ENCODE results near the gene ARID1B.

Gene ARID1B

GRCh38 chr6:156999762-157000161 is 222.6 kb downstream of the ARID1B start:
- no peak overlapping the region for H3K9ac ChIP-seq (ENCODE audit: low read depth, low read length)
- no peaks in the 10 kb centered on the region for H3K9me3 ChIP-seq (ENCODE audit: control insufficient read depth, insufficient read depth, low read length)
- H3K36me3 ChIP-seq (ENCODE audit: insufficient read depth, low read length): no peaks in the 10 kb centered on the region
- H3K4me1 ChIP-seq (ENCODE audit: insufficient read depth, low read length): peaks cover 27% of the 10 kb centered on the region

GRCh38 chr6:157001716-157002115 is 224.5 kb downstream of the ARID1B start:
- Histone ChIP-seq H3K4me1 (ENCODE audit: insufficient read depth, low read length) (peaks cover 32% of the 10 kb centered on the region), H3K36me3 (ENCODE audit: insufficient read depth, low read length) (no peaks in the 10 kb centered on the region), H3K9me3 (ENCODE audit: control insufficient read depth, insufficient read depth, low read length) (no peaks in the 10 kb centered on the region), H3K9ac (ENCODE audit: low read depth, low read length) (no peak overlapping the region; the same call in 1 of the 2 replicates)

GRCh38 chr6:157002774-157003173 is 225.6 kb downstream of the ARID1B start:
- no peaks in the 10 kb centered on the region for H3K36me3 ChIP-seq (ENCODE audit: insufficient read depth, low read length)
- no peak overlapping the region for H3K9ac ChIP-seq (ENCODE audit: low read depth, low read length)
- peaks cover 32% of the 10 kb centered on the region for H3K4me1 ChIP-seq (ENCODE audit: insufficient read depth, low read length)
- no peaks in the 10 kb centered on the region for H3K9me3 ChIP-seq (ENCODE audit: control insufficient read depth, insufficient read depth, low read length)

GRCh38 chr6:157005940-157006339 is 228.8 kb downstream of the ARID1B start:
- H3K4me1 ChIP-seq (ENCODE audit: insufficient read depth, low read length): peaks cover 34% of the 10 kb centered on the region

GRCh38 chr6:157008568-157008967 is 231.4 kb downstream of the ARID1B start:
- Histone ChIP-seq H3K36me3 (ENCODE audit: insufficient read depth, low read length) (no peaks in the 10 kb centered on the region), H3K9ac (ENCODE audit: low read depth, low read length) (no peak overlapping the region), H3K9me3 (ENCODE audit: control insufficient read depth, insufficient read depth, low read length) (no peaks in the 10 kb centered on the region), H3K4me1 (ENCODE audit: insufficient read depth, low read length) (peaks cover 16% of the 10 kb centered on the region)

More at GRCh38 chr6:157005940-157006339, 228.8 kb downstream of the ARID1B start:
- Histone ChIP-seq H3K36me3 (ENCODE audit: insufficient read depth, low read length) (no peaks in the 10 kb centered on the region), H3K9ac (ENCODE audit: low read depth, low read length) (no peak overlapping the region), H3K9me3 (ENCODE audit: control insufficient read depth, insufficient read depth, low read length) (no peaks in the 10 kb centered on the region)

DNA sequence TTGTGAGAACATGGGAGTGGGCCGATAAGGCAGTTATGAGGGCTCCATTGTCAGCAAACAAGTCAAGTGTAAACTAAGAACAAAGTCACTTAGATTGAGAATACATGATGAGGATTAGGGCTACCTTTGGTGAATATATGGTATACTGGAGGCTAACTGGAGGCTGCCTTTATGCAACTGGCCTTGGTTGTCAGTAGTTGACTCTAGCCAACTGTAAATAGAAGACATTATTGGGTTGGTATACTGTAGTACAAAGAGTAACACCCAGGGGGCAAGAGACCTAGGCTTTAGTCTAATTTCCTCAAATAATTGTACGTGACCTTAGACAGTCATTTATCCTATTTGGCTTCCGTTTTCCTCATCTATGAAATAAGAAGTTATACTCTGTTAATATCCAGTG is 235.2 kb downstream of the ARID1B start:
- Histone ChIP-seq H3K9me3 (ENCODE audit: control insufficient read depth, insufficient read depth, low read length) (no peaks in the 10 kb centered on the region), H3K9ac (ENCODE audit: low read depth, low read length) (no peak overlapping the region), H3K4me1 (ENCODE audit: insufficient read depth, low read length) (peaks cover 16% of the 10 kb centered on the region), H3K36me3 (ENCODE audit: insufficient read depth, low read length) (no peaks in the 10 kb centered on the region)

DNA sequence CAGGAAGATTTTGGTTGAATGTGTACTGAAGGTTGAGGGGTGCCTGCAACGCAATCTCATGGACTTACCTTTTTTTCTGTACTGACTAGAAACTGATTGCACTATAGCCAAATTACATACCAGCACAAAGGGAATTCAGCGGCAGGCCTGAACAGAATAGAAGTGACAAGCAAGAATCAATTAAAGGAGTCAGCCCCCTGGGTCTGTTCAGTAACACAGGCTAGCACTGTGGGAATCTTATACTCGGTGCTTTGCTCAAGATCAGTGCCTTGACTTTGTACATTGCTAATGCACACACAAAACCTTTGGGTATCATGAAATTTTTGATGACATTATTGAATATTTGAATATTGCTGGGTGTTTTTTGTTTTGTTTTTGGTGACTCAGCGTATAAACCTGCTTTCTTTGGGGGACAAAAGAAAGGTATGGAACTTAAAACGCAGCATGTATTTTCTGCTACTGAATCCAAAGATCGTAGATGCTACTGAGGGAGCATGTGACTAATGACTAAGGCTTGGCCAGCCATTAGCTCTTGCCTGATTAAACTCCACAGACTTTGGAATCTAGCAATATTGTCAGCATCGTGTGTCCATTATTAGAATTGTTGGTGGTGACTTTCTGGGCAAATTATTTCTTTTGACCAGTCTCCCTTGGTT is 236.6 kb downstream of the ARID1B start:
- no peaks in the 10 kb centered on the region for H3K36me3 ChIP-seq (ENCODE audit: insufficient read depth, low read length)
- no peak overlapping the region for H3K9ac ChIP-seq (ENCODE audit: low read depth, low read length)
- no peaks in the 10 kb centered on the region for H3K9me3 ChIP-seq (ENCODE audit: control insufficient read depth, insufficient read depth, low read length)
- H3K4me1 ChIP-seq (ENCODE audit: insufficient read depth, low read length): peaks cover 10% of the 10 kb centered on the region

DNA sequence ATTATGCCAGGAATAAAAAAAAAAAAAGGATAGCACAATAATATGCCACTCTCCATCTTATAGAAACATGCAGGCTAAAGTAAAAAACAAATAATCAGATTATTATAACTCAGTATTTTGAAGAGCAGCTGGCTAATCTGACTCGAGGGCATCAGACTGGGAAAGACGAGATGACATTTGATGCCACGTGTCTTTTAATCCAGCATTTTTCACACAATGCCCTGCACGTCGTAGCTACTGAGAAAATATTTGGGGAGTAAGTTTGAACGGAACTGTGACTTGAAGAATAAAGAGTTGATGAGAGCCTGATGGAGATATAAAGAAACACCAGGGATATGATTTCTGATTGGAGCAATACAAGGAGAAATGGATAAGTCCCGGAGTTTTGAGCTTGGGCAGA is 237.7 kb downstream of the ARID1B start:
- H3K4me1 ChIP-seq (ENCODE audit: insufficient read depth, low read length): peaks cover 20% of the 10 kb centered on the region
- no peak overlapping the region for H3K9ac ChIP-seq (ENCODE audit: low read depth, low read length)
- no peaks in the 10 kb centered on the region for H3K36me3 ChIP-seq (ENCODE audit: insufficient read depth, low read length)
- no peaks in the 10 kb centered on the region for H3K9me3 ChIP-seq (ENCODE audit: control insufficient read depth, insufficient read depth, low read length)

DNA sequence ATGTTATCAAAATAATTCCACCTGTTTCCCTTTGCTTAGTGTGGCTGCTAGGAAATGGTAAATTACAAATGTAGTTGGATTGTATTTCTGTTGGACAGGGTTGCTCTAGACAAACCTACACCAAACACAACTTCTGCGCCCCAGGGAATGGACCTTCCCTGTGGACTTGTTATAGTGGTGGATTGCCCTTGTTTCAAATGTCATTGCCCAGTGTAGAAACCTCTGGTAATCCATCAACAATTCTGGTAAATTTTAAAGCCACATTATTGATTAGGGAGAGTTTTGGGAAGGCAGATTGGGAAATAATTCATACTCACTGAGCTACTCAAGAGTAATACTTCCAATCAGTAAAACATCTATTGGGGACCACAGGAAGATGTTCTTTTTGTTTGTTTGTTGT is 239.8 kb downstream of the ARID1B start:
- H3K9ac ChIP-seq (ENCODE audit: low read depth, low read length): no peak overlapping the region
- H3K4me1 ChIP-seq (ENCODE audit: insufficient read depth, low read length): peaks cover 20% of the 10 kb centered on the region
- no peaks in the 10 kb centered on the region for H3K9me3 ChIP-seq (ENCODE audit: control insufficient read depth, insufficient read depth, low read length)
- no peaks in the 10 kb centered on the region for H3K36me3 ChIP-seq (ENCODE audit: insufficient read depth, low read length)

DNA sequence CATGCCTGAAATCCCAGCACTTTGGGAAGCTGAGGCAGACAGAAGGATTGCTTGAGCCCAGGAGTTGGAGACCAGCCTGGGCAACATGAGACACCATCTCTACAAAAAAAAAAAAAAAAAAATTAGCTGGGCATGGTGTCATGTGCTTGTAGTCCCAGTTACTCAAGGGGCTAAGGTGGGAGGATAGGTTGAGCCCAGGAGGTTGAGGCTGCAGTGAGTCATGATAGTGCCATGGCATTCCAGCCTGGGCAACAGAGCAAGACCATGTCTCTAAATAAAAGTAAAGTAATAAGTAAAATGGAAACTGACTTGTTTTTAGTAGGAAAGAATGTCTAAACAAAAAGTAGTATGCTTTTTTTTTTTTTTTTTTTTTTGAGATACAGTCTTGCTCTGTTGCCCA is 240.7 kb downstream of the ARID1B start:
- peaks cover 20% of the 10 kb centered on the region for H3K4me1 ChIP-seq (ENCODE audit: insufficient read depth, low read length)
- H3K36me3 ChIP-seq (ENCODE audit: insufficient read depth, low read length): no peaks in the 10 kb centered on the region
- no peak overlapping the region for H3K9ac ChIP-seq (ENCODE audit: low read depth, low read length)
- no peaks in the 10 kb centered on the region for H3K9me3 ChIP-seq (ENCODE audit: control insufficient read depth, insufficient read depth, low read length)

DNA sequence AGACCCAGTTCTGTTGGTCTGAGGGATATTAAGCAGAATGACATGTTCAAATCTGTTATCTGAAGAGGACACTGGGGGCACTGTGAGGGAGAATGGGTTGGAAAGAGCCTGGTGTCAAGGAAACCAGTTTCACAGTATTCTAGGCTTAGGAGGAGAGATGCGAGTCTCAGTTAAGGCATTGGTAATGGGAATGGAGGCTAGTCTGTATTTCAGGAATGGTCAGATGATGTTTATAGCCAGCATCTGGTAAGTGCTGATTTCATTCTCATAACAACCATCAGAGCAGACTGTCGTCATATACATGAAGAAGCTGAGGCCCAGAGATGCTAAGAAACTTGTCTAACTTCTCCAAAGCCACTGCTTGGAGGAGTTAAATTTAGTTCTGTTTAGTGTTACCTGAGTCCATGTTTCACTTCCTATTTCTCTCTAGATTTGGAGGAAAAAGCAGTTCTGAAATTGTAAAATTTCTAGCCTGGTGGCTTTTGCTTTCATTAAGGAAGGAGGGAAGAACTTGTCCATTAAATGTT is 242.0 kb downstream of the ARID1B start:
- H3K36me3 ChIP-seq (ENCODE audit: insufficient read depth, low read length): no peaks in the 10 kb centered on the region
- H3K9me3 ChIP-seq (ENCODE audit: control insufficient read depth, insufficient read depth, low read length): no peaks in the 10 kb centered on the region
- peaks cover 10% of the 10 kb centered on the region; the same call in 1 of the 2 replicates for H3K4me1 ChIP-seq (ENCODE audit: insufficient read depth, low read length)
- H3K9ac ChIP-seq (ENCODE audit: low read depth, low read length): no peak overlapping the region

DNA sequence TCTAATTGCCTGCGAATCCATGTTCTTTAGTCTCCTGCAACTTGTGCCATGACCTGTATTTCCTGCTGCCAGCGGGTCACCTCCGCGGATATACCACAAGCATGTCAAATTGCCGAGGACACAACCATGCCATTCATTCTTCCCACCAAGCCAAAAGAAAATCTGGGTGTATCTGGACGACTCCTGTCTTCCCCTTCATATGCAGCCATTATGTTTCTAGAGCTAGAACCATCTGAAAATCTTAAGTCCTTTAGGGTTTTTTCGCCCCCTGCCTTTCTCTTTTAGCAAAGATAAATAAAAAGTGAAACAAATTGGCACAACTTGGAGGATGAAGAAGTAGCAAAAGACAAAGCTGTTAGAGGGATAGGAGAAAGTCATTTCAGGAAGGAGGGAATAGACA is 242.6 kb downstream of the ARID1B start:
- Histone ChIP-seq H3K9ac (ENCODE audit: low read depth, low read length) (no peak overlapping the region), H3K9me3 (ENCODE audit: control insufficient read depth, insufficient read depth, low read length) (no peaks in the 10 kb centered on the region), H3K36me3 (ENCODE audit: insufficient read depth, low read length) (no peaks in the 10 kb centered on the region), H3K4me1 (ENCODE audit: insufficient read depth, low read length) (peaks cover 10% of the 10 kb centered on the region; the same call in 1 of the 2 replicates)

DNA sequence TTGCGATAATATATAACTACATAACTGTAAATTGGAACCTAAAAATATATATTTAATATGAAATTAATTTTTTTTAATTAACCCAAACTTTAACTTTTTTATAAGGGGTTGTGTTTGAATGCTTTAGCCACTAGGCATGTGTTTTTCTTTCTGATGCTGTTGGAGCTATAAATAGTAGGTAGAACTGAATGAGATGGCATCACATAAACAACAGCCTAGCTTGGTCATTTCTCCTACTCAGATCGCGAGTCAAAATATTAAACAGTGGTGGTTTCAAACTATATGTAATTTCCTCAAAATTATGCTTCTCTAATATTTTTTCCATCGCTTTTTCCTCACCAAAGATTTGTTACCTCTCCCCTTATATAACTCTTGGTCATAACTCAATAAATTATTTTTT is 243.2 kb downstream of the ARID1B start:
- Histone ChIP-seq H3K9ac (ENCODE audit: low read depth, low read length) (peak overlapping the region; percentile 100), H3K36me3 (ENCODE audit: insufficient read depth, low read length) (no peaks in the 10 kb centered on the region), H3K9me3 (ENCODE audit: control insufficient read depth, insufficient read depth, low read length) (no peaks in the 10 kb centered on the region), H3K4me1 (ENCODE audit: insufficient read depth, low read length) (peaks cover 10% of the 10 kb centered on the region; the same call in 1 of the 2 replicates)

GRCh38 chr6:157020881-157021343 is 243.7 kb downstream of the ARID1B start:
- Histone ChIP-seq H3K9me3 (ENCODE audit: control insufficient read depth, insufficient read depth, low read length) (no peaks in the 10 kb centered on the region), H3K4me1 (ENCODE audit: insufficient read depth, low read length) (peaks cover 10% of the 10 kb centered on the region; the same call in 1 of the 2 replicates), H3K9ac (ENCODE audit: low read depth, low read length) (peak overlapping the region; percentile 100), H3K36me3 (ENCODE audit: insufficient read depth, low read length) (no peaks in the 10 kb centered on the region)

DNA sequence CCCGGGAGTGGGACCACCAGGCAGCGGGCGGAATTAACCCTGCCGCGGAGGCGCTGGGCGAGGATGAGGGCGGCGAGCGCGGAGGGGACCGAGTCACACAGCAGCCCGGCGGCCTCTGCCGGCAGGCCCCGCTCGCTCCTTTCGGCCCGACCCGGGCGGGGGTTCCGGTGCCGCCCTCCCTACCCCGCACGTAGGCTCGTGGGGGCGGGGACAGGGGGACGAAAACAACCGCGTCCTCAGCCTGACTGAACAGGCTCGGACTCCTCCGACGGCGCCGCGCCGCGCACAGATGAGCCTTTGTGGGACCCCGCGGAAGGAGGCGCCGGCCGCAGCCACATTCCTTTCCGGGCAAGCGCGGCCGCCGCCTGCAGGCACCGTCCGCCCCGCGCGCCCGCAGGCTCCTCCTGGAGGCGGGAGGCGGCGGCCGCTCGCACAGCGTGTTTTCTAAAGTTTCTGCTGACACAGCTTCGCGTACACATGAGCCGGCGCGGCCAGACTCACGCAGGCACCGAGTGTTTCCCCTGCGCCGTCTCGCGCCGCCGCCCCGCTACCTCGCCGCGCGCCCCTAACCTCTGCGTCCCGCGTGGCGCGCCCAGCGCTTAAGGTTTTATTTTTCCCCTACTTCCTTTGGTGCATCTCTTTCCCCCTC is 244.3 kb downstream of the ARID1B start:
- Histone ChIP-seq H3K9ac (ENCODE audit: low read depth, low read length) (peak overlapping the region; percentile 100), H3K4me1 (ENCODE audit: insufficient read depth, low read length) (peaks cover 10% of the 10 kb centered on the region; the same call in 1 of the 2 replicates), H3K9me3 (ENCODE audit: control insufficient read depth, insufficient read depth, low read length) (no peaks in the 10 kb centered on the region), H3K36me3 (ENCODE audit: insufficient read depth, low read length) (no peaks in the 10 kb centered on the region)
